ENCODE measurements around the gene SOX5.

DNA sequence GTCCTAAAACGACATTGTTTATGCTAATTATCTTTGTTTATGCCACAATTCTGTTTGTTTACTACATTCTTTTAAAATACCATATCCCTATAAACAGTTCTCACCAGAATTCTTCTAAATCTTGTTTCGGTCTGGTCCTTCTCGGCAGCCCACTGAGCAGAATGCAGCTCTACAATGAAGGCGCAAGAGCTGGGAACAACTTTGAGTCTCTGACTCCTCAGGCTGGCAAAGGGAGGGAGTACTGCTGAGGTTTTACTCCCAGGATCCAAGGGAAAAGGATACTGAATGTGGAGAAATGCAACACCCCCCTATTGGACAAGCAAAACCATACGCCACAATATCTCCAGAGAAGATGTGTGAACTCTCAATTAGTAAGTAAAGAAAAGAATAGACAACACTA is 5.4 kb downstream of the SOX5 start:
- TF ChIP-seq, protein P1, sequence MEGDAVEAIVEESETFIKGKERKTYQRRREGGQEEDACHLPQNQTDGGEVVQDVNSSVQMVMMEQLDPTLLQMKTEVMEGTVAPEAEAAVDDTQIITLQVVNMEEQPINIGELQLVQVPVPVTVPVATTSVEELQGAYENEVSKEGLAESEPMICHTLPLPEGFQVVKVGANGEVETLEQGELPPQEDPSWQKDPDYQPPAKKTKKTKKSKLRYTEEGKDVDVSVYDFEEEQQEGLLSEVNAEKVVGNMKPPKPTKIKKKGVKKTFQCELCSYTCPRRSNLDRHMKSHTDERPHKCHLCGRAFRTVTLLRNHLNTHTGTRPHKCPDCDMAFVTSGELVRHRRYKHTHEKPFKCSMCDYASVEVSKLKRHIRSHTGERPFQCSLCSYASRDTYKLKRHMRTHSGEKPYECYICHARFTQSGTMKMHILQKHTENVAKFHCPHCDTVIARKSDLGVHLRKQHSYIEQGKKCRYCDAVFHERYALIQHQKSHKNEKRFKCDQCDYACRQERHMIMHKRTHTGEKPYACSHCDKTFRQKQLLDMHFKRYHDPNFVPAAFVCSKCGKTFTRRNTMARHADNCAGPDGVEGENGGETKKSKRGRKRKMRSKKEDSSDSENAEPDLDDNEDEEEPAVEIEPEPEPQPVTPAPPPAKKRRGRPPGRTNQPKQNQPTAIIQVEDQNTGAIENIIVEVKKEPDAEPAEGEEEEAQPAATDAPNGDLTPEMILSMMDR (IDR thresholded peaks at IDR 0.05 in 4 of 5, conservative IDR thresholded peaks at IDR 0.05 in 1 of 5), result no peak
- TF ChIP-seq POLR2A (IDR thresholded peaks at IDR 0.05), result no peak

All from gastrocnemius medialis (tissue), 4 donors.